ENCODE data around the gene FAM161B. TPM values are rescaled to one million over a fixed set of nuclear protein-coding genes. Genes with fewer than 3 reads are reported as not detected.
A peak's percentile ranks its signal among the peaks of the same experiment; 100 is the strongest.

The FAM161B gene
- total RNA-seq, 1 donor from 2014 or later, result 0.13 TPM

GRCh38 chr14:73888460-73888725 is 61.5 kb downstream of the FAM161B start:
- peak overlapping the region; percentile 76 for H3K9ac ChIP-seq
- H3K36me3 ChIP-seq, result peaks cover 2% of the 10 kb centered on the region
- no peaks in the 10 kb centered on the region for H3K9me3 ChIP-seq (ENCODE audit: low read depth)
- Mint-ChIP-seq H3K36me3 (peaks cover 5% of the 10 kb centered on the region), H3K27ac (no peak overlapping the region), H3K9me3 (no peaks in the 10 kb centered on the region), H3K4me1 (peaks cover 35% of the 10 kb centered on the region), H3K4me3 (peak overlapping the region; percentile 95), H3K27me3 (ENCODE audit: insufficient read depth, low read depth) (peaks cover 2% of the 10 kb centered on the region)
- H3K27ac ChIP-seq, result no peak overlapping the region
- peaks cover 10% of the 10 kb centered on the region for H3K4me1 ChIP-seq
- H2AFZ ChIP-seq (replicated peaks), result no peak overlapping the region
- peaks cover 21% of the 10 kb centered on the region for H4K20me1 ChIP-seq (ENCODE audit: low read depth)
- peaks cover 82% of the 10 kb centered on the region for H3K79me2 ChIP-seq (ENCODE audit: low read depth)
- TF ChIP-seq EZH2 (IDR thresholded peaks at IDR 0.05) (no peak), CTCF (IDR thresholded peaks at IDR 0.05) (no peak)
- DNase-seq (ENCODE audit: low spot score), result no peak
- peaks cover 29% of the 10 kb centered on the region for H3F3A ChIP-seq (ENCODE audit: low read depth)
- H3K27me3 ChIP-seq, result no peaks in the 10 kb centered on the region
- H3K4me3 ChIP-seq, result peak overlapping the region; percentile 82
- peak overlapping the region; percentile 94 for H3K4me2 ChIP-seq

DNA sequence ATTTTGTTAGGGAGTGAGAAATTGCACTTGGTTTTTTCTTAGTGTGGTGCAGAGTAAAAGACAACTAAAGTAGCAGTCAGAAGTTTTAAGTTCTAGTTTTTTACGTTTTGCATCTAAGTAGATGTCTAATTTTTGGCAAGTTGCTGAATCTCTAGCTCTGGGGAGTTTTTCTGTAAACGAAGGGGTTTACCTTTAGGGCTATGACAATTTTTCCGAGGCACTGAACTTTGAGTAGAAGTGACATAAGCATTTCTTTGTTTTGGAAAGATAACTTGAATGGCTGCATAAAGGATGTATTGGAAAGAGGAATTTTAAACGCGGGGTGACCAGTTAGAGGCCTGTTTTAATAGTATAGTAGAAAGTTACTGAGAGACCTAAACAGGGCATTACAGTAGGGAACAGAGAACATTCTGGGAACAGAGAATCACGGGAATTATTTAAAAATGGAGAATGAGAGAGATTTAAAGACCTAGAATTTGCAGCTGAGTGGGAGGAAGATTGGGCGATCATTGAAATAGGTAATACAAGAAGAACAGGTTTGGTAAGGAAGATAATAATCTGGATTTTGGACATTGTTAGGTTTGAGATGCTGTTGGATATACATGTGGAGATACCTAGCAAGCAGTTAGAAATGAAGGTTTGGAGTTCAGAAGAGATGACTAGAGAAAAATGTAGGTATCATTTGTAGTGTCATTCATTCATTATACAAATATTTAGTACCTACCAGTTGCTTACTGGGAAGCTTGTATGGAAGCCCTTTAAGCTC is 62.0 kb downstream of the FAM161B start:
- TF ChIP-seq EZH2phosphoT487 (IDR thresholded peaks at IDR 0.05) (no peak), CTCF (IDR thresholded peaks at IDR 0.05) (no peak), EZH2 (IDR thresholded peaks at IDR 0.05) (no peak)
- H3K27ac Mint-ChIP-seq, result peak overlapping the region; percentile 52
- no peaks in the 10 kb centered on the region for H3K9me3 Mint-ChIP-seq

GRCh38 chr14:73887318-73887616 is 62.6 kb downstream of the FAM161B start:
- Mint-ChIP-seq H3K4me3 (peak overlapping the region; percentile 95), H3K9me3 (no peaks in the 10 kb centered on the region), H3K36me3 (peaks cover 5% of the 10 kb centered on the region), H3K4me1 (peaks cover 35% of the 10 kb centered on the region), H3K27me3 (ENCODE audit: insufficient read depth, low read depth) (peaks cover 2% of the 10 kb centered on the region), H3K27ac (peak overlapping the region; percentile 52)
- H3K27me3 ChIP-seq, result no peaks in the 10 kb centered on the region
- H3K27ac ChIP-seq, result peak overlapping the region; percentile 89
- TF ChIP-seq EZH2 (IDR thresholded peaks at IDR 0.05) (no peak), CTCF (IDR thresholded peaks at IDR 0.05) (no peak), EZH2phosphoT487 (IDR thresholded peaks at IDR 0.05) (no peak)
- no peak for DNase-seq (ENCODE audit: low spot score)
- H3K79me2 ChIP-seq (ENCODE audit: low read depth), result peaks cover 71% of the 10 kb centered on the region
- peaks cover 29% of the 10 kb centered on the region for H3F3A ChIP-seq (ENCODE audit: low read depth)
- H3K9ac ChIP-seq, result peak overlapping the region; percentile 76
- H3K4me2 ChIP-seq, result peak overlapping the region; percentile 94
- H3K36me3 ChIP-seq, result no peaks in the 10 kb centered on the region
- no peaks in the 10 kb centered on the region for H3K9me3 ChIP-seq (ENCODE audit: low read depth)
- peak overlapping the region; percentile 82 for H3K4me3 ChIP-seq
- peaks cover 10% of the 10 kb centered on the region for H3K4me1 ChIP-seq
- H2AFZ ChIP-seq (replicated peaks), result peak overlapping the region; percentile 89
- peaks cover 21% of the 10 kb centered on the region for H4K20me1 ChIP-seq (ENCODE audit: low read depth)

More for the DNA sequence above, 62.0 kb downstream of the FAM161B start:
- Histone ChIP-seq H3K4me3 (peak overlapping the region; percentile 82), H3F3A (ENCODE audit: low read depth) (peaks cover 29% of the 10 kb centered on the region), H3K36me3 (no peaks in the 10 kb centered on the region), H3K27ac (peak overlapping the region; percentile 89), H3K9ac (peak overlapping the region; percentile 76), H4K20me1 (ENCODE audit: low read depth) (peaks cover 21% of the 10 kb centered on the region), H3K9me3 (ENCODE audit: low read depth) (no peaks in the 10 kb centered on the region), H3K27me3 (no peaks in the 10 kb centered on the region), H3K4me1 (peaks cover 10% of the 10 kb centered on the region), H3K79me2 (ENCODE audit: low read depth) (peaks cover 77% of the 10 kb centered on the region), H2AFZ (replicated peaks) (no peak overlapping the region), H3K4me2 (peak overlapping the region; percentile 94)
- Mint-ChIP-seq H3K4me1 (peaks cover 35% of the 10 kb centered on the region), H3K4me3 (peak overlapping the region; percentile 95), H3K36me3 (peaks cover 5% of the 10 kb centered on the region), H3K27me3 (ENCODE audit: insufficient read depth, low read depth) (peaks cover 2% of the 10 kb centered on the region)
- DNase-seq (ENCODE audit: low spot score), result no peak

Data from neural progenitor cell (in vitro differentiated cells).